Suprapubic skin (tissue), 4 donors: ENCODE measurements around the gene CDKN2AIPNL. TPM values are rescaled to one million over a fixed set of nuclear protein-coding genes. Genes with fewer than 3 reads are reported as not detected.
"Not testable (repeated sequence)": the region's sequence is repeated elsewhere in the genome, so short reads cannot be mapped to it uniquely, and the experiment has no call there.

Experiments
- DNase-seq, 2 donors: peaks; one replicate each; pipeline ENCODE4 v3.0.0-alpha.2; 2019; ENCODE audit warnings: low spot score in 2 of 2
- H3K27ac ChIP-seq: fragments of 200-600 bp; sonication (generic); one replicate; pipeline ENCODE4 v1.5.1; 2019
- H3K27me3 ChIP-seq: fragments of 200-600 bp; sonication (generic); one replicate; pipeline ENCODE4 v1.5.1; 2019
- H3K36me3 ChIP-seq: fragments of 200-600 bp; sonication (generic); one replicate; pipeline ENCODE4 v1.5.1; 2019
- H3K4me1 ChIP-seq: fragments of 200-600 bp; sonication (generic); one replicate; pipeline ENCODE4 v1.5.1; 2019
- H3K4me3 ChIP-seq: fragments of 200-600 bp; sonication (generic); one replicate; pipeline ENCODE4 v1.5.1; 2019; ENCODE audit warnings: mild to moderate bottlenecking
- H3K9me3 ChIP-seq: fragments of 200-600 bp; sonication (generic); one replicate; pipeline ENCODE4 v1.5.1; 2019
- CTCF ChIP-seq, 2 donors: fragments of 200-600 bp in 1 of 2; fragments of 450-650 bp in 1 of 2; sonication (generic) in 1 of 2; IDR thresholded peaks; one replicate each; pipeline ENCODE4 v1.5.1; 2016 to 2019; ENCODE audit warnings: antibody characterized with exemption in 2 of 2, mild to moderate bottlenecking in 1 of 2, moderate library complexity in 1 of 2
- EP300 ChIP-seq: sonication (generic); formaldehyde crosslinking; IDR thresholded peaks from one replicate; pipeline ENCODE4 v1.6.1; 2017; ENCODE audit warnings: antibody characterized with exemption
- POLR2A ChIP-seq, 2 donors: fragments of 450-650 bp; IDR thresholded peaks; one replicate each; pipeline ENCODE4 v1.6.1; 2017; ENCODE audit warnings: antibody characterized with exemption in 2 of 2, mild to moderate bottlenecking in 2 of 2, moderate library complexity in 2 of 2
- POLR2AphosphoS5 ChIP-seq, 3 donors: sonication (generic); formaldehyde crosslinking; IDR thresholded peaks; one replicate each; pipeline ENCODE4 v1.6.1; 2017; ENCODE audit warnings: antibody characterized with exemption in 3 of 3
- WGBS: methylation state at CpG from one replicate; pipeline ENCODE4 v1.1.5; 2018; 5-methylcytosine and 5-hydroxymethylcytosine counted together
- total RNA-seq, 4 donors: library from RNA; depleted of rRNA; stranded (reverse); fragments of >200 nt; gene quantifications; one replicate each; pipeline ENCODE4 v1.1.0, GENCODE V29; 2016

Gene CDKN2AIPNL
- total RNA-seq, 4 donors from 2014 or later = 14.7 to 21.9 (median 21.4) TPM

DNA sequence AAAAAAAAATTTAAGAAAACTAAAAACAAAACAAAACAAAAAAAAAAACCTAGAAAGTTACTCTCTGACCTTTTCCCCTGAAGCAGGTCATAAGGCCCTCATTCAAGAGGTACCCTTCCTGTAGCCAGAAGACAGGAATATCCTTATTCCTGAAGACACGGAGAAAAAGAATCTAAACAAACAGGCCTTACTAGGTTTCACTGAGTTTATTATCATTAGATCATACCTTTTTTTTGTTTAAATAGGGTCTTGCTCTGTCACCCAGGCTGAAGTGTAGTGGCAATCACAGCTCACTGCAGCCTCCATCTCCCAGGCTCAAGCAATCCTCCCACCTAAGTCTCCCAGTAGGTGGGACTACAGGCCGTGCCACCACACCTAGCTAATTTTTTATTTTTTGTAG lies 11.7 kb upstream of the CDKN2AIPNL start:
- Histone ChIP-seq H3K36me3 (no peaks in the 10 kb centered on the region), H3K4me3 (no peak overlapping the region), H3K27me3 (no peaks in the 10 kb centered on the region), H3K27ac (no peak overlapping the region), H3K4me1 (no peaks in the 10 kb centered on the region), H3K9me3 (no peaks in the 10 kb centered on the region)
- DNase-seq = no peak
- TF ChIP-seq CTCF (IDR thresholded peaks at IDR 0.05) = no peak
- TF ChIP-seq POLR2AphosphoS5 (IDR thresholded peaks at IDR 0.05) = no peak
- TF ChIP-seq EP300 = no peak
- TF ChIP-seq POLR2A (IDR thresholded peaks at IDR 0.05) = no peak
- 74% methylated on average over 2 of the region's 2 CpGs for WGBS

- Histone ChIP-seq H3K4me3 (no peak overlapping the region), H3K27me3 (no peaks in the 10 kb centered on the region), H3K36me3 (no peaks in the 10 kb centered on the region), H3K9me3 (no peaks in the 10 kb centered on the region), H3K27ac (no peak overlapping the region), H3K4me1 (no peaks in the 10 kb centered on the region)
- 92% methylated on average over 7 of the region's 7 CpGs for WGBS
- TF ChIP-seq CTCF (IDR thresholded peaks at IDR 0.05) = no peak
- TF ChIP-seq POLR2AphosphoS5 (IDR thresholded peaks at IDR 0.05) = no peak
- TF ChIP-seq POLR2A (IDR thresholded peaks at IDR 0.05) = no peak
- TF ChIP-seq EP300 = no peak
- no peak for DNase-seq
These were observed 11.2 kb upstream of the CDKN2AIPNL start for GRCh38 chr5:134422791-134423365.

DNA sequence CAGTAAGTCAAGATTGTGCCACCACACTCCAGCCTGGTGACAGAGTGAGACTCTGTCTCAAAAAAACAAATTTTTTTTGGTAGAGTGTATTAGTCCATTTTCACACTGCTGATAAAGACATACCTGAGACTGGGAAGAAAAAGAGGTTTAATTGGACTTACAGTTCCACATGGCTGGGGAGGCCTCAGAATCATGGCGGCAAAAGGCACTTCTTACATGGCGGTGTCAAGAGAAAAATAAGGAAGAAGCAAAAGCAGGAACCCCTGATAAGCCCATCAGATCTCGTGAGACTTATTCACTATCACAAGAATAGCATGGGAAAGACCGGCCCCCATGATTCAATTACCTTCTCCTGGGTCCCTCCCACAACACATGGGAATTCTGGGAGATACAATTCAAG lies 9.4 kb upstream of the CDKN2AIPNL start:
- DNase-seq, H3K27ac ChIP-seq, H3K4me3 ChIP-seq, H3K9me3 ChIP-seq, H3K36me3 ChIP-seq, H3K27me3 ChIP-seq, H3K4me1 ChIP-seq: not testable (repeated sequence)
- WGBS = 89% methylated on average over 4 of the region's 4 CpGs

DNA sequence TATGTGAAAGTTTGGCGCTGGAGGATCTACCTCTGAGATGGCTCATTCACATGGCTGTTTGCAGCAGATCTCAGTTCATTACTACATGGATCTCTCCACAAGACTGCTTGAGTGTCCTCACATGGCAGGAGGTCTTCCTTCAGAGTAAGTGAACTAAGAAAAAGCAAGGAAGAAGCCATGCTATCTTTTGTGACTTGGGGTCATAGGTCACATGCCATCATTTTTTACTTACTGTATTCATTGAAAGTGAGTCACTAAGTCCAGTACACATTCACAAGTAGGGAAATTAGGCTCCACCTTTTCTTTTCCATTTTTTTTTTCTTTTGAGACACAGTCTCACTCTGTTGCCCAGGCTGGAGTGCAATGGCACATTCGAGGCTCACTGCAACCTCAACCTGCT lies 8.7 kb upstream of the CDKN2AIPNL start:
- TF ChIP-seq POLR2A (IDR thresholded peaks at IDR 0.05) (no peak), EP300 (no peak), POLR2AphosphoS5 (IDR thresholded peaks at IDR 0.05) (no peak), CTCF (IDR thresholded peaks at IDR 0.05) (no peak)
- WGBS = 93% methylated on average over 2 of the region's 2 CpGs

DNA sequence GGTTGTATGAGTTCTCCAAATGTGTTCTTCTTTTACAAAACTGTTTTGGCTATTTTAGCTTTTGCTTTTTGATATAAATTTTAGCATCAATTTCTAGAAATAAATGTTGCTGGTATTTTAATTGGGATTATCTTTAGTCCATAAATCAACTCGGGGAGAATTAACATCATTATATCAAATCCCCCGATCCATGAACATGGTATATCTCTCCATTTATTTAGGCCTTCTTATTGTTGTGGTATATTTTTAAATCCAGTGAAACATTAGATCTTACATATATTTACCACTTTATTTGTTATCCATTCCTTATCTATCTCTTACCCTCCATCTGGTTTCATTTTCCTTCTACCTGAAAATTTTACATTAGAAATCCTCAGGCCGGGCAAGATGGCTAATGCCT lies 7.3 kb upstream of the CDKN2AIPNL start:
- no peak for DNase-seq
- TF ChIP-seq POLR2AphosphoS5 (IDR thresholded peaks at IDR 0.05) = no peak
- TF ChIP-seq EP300 = no peak
- H3K9me3 ChIP-seq = no peaks in the 10 kb centered on the region
- no peak overlapping the region for H3K27ac ChIP-seq
- H3K4me1 ChIP-seq = no peaks in the 10 kb centered on the region
- WGBS = 97% methylated on average over 3 of the region's 3 CpGs
- no peak overlapping the region for H3K4me3 ChIP-seq
- H3K27me3 ChIP-seq = no peaks in the 10 kb centered on the region
- H3K36me3 ChIP-seq = no peaks in the 10 kb centered on the region

More for the DNA sequence above, 8.7 kb upstream of the CDKN2AIPNL start:
- Histone ChIP-seq H3K27me3 (no peaks in the 10 kb centered on the region), H3K9me3 (no peaks in the 10 kb centered on the region), H3K4me1 (no peaks in the 10 kb centered on the region), H3K27ac (no peak overlapping the region), H3K4me3 (no peak overlapping the region), H3K36me3 (no peaks in the 10 kb centered on the region)
- no peak for DNase-seq

DNA sequence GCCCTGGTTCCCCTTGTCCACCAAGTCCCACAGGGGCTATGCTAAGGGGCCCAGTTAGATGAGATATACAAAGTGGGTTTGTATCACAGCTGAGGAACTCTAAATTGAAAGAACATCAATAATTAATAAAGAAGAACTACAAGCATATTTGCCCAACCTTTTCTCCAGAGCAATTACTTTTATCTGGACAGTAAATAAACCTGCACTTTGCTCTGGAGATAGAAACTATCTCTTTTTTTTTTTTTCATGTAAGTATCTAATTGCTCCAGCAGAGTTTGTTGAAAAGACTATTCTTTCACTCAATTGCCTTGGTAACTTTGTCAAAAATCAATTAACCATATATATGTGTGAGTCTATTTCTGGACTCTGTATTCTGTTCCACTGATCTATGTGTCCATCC lies 6.0 kb upstream of the CDKN2AIPNL start:
- peaks cover 3% of the 10 kb centered on the region for H3K4me1 ChIP-seq
- H3K27me3 ChIP-seq = no peaks in the 10 kb centered on the region
- TF ChIP-seq CTCF (IDR thresholded peaks at IDR 0.05) (no peak), POLR2A (IDR thresholded peaks at IDR 0.05) (no peak), POLR2AphosphoS5 (IDR thresholded peaks at IDR 0.05) (no peak), EP300 (no peak)
- no peak for DNase-seq
- no peak overlapping the region for H3K4me3 ChIP-seq
- H3K9me3 ChIP-seq = no peaks in the 10 kb centered on the region
- no peaks in the 10 kb centered on the region for H3K36me3 ChIP-seq
- H3K27ac ChIP-seq = no peak overlapping the region
